ENCODE results near the gene COG2. TPM values are rescaled to one million over a fixed set of nuclear protein-coding genes. Genes with fewer than 3 reads are reported as not detected.

Gene COG2
- total and polyA plus RNA-seq, 2 of the 13 experiments (the other 11 are each of a cell fraction or from before 2014, with no cell fraction given), result 16.8 to 36.3 TPM

- TF ChIP-seq TEF (CRISPR knock-in tag; IDR thresholded peaks at IDR 0.05), result peak; percentile 78; the same call in 1 of the 2 replicates
- no peak for TF ChIP-seq ZNF101 (CRISPR knock-in tag; IDR thresholded peaks at IDR 0.05; ENCODE audit: borderline replicate concordance, low read depth)
- peak; percentile 83 for TF ChIP-seq PRDM10 (CRISPR knock-in tag; IDR thresholded peaks at IDR 0.05; ENCODE audit: low read depth)
- TF ChIP-seq KLF12 (CRISPR knock-in tag; IDR thresholded peaks at IDR 0.05; ENCODE audit: borderline replicate concordance), result peak; percentile 26
- TF ChIP-seq ZEB1 (IDR thresholded peaks at IDR 0.05; ENCODE audit: insufficient replicate concordance, low read depth), result no peak
- TF ChIP-seq ZNF646 (CRISPR knock-in tag; IDR thresholded peaks at IDR 0.05), result peak; percentile 84
- TF ChIP-seq SALL2 (CRISPR knock-in tag; IDR thresholded peaks at IDR 0.05), result no peak; the same call in 1 of the 2 replicates
- peak; percentile 58; the same call in 1 of the 2 replicates for TF ChIP-seq LCORL (IDR thresholded peaks at IDR 0.05)
- TF ChIP-seq LCORL (CRISPR knock-in tag; IDR thresholded peaks at IDR 0.05), result peak; percentile 98
- TF ChIP-seq TCF7 (IDR thresholded peaks at IDR 0.05; ENCODE audit: low read depth), result peak; percentile 83
- peak; percentile 96 for TF ChIP-seq HNRNPL (IDR thresholded peaks at IDR 0.05; ENCODE audit: low read depth, low read length)
- no peak for TF ChIP-seq LRRFIP1 (CRISPR knock-in tag; conservative IDR thresholded peaks at IDR 0.05)
- TF ChIP-seq ZNF816 (CRISPR knock-in tag; IDR thresholded peaks at IDR 0.05; ENCODE audit: borderline replicate concordance), result peak; percentile 87; the same call in 1 of the 2 replicates
Measured at GRCh38 chr1:230713915-230714764, 71.9 kb downstream of the COG2 start, which contains the start of gene AGT (continued).
